Measurements from ENCODE around the gene CCL8.

The CCL8 gene
- total RNA-seq: 1.5 to 288 (median 6.1) reads per million in 17 experiments

DNA sequence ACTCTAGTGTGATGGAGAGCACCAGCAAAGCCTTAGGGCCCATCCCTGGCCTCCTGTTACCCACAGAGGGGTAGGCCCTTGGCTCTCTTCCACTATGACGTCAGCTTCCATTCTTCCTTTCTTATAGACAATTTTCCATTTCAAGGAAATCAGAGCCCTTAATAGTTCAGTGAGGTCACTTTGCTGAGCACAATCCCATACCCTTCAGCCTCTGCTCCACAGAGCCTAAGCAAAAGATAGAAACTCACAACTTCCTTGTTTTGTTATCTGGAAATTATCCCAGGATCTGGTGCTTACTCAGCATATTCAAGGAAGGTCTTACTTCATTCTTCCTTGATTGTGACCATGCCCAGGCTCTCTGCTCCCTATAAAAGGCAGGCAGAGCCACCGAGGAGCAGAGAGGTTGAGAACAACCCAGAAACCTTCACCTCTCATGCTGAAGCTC, at the start of gene CCL8:
TSS of gene CCL8 (plus strand) at position 397 of the 445 bp plus-strand sequence. CDS start 67 bp downstream, outside the sequence.
- DNase-seq: peak; percentile 29 to 62 (median 50)

DNA sequence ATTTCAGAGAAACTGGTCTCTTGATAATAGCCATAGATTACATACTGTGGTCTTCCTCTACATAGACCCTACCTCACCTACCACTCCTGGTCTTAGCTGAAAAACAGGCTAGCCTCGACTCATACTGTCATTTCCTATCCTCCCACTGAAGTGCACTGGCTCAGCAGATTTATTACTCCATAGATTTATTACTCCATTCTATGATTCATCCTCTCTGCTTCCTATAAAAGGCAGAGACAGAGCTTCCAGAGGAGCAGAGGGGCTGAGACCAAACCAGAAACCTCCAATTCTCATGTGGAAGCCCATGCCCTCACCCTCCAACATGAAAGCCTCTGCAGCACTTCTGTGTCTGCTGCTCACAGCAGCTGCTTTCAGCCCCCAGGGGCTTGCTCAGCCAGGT, 49.3 kb upstream of the CCL8 start, which contains the start of gene CCL7:
TSS of gene CCL7 (plus strand) at position 253 of the 400 bp plus-strand sequence. CDS start at position 323, 70 bp downstream.
- DNase-seq: peak; percentile 56 to 86 (median 66)

GRCh38 chr17:34275881-34276280, 43.4 kb upstream of the CCL8 start:
- peak in 3 of 4 experiments; percentile 44 to 83 (median 65) for DNase-seq

DNA sequence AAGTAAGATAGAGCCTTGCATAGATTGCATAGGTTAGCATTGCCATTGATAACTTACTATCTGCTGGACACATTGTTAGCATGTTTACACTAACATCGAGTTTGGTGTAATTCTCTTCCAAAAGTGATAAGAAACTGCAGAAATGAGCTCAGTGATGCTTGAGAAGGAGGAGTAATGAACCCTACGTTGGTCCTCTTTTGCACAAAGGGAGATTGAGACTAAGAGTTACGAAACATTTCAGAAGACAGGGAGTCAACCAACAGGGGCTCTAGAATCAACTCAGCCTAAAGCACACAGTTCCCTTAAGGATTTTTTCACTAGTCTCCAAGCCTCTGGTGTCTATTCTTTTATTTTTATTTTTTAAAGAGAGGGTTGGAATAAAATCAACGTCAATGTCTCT, 42.4 kb upstream of the CCL8 start:
- no peak for DNase-seq

GRCh38 chr17:34283571-34283970, 35.7 kb upstream of the CCL8 start:
- no peak for DNase-seq

DNA sequence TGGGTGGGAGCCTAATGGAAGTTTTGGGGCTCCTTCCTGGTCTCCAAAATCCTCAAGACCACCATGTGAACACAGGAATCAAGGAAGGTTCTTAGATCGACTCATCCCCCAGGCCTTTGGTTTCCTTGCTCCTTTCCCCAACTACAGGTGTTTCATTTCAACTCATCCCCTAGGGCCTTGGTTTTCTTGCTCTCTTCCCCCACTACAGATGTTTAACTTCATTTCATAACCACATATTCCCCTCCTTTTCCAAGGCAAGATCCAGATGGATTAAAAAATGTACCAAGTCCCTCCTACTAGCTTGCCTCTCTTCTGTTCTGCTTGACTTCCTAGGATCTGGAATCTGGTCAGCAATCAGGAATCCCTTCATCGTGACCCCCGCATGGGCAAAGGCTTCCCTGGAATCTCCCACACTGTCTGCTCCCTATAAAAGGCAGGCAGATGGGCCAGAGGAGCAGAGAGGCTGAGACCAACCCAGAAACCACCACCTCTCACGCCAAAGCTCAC, 33.9 kb upstream of the CCL8 start, which contains the start of gene CCL11:
TSS of gene CCL11 (plus strand) at position 457 of the 507 bp plus-strand sequence. CDS start 67 bp downstream, outside the sequence.
- no peak for DNase-seq

GRCh38 chr17:34287875-34288274, 31.4 kb upstream of the CCL8 start:
- DNase-seq: no peak

GRCh38 chr17:34290586-34290985, 28.6 kb upstream of the CCL8 start:
- DNase-seq: no peak

DNA sequence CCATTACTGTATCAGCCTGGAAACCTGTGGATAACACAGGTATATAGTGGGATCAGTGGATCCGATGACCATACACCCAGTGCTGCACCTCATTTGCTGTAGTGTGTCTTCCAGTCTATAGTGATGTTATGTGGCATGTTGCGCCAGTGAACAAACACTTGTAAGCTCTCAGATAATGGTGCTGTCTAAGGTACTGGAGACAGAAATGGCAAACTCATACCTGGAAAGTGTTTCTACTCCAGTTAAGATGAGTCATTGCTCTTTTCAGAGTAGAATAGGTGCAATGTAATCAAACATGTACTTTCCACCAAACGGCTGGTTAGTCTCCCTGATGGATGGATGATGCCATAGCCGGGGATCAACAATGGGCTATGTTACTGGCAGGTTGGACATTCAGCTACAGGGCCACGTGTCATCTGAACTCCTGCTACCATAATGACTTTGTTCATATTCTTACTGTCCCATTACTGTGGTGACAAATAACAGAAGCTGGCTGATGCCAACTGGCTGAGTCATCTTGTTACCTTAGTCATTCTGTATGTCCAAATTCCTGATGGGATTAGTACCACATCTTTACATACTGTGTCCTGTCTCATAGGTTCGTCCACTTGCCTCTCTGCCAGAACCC, 27.4 kb upstream of the CCL8 start:
- DNase-seq: peak in 1 of 4 experiments; percentile 33

DNA sequence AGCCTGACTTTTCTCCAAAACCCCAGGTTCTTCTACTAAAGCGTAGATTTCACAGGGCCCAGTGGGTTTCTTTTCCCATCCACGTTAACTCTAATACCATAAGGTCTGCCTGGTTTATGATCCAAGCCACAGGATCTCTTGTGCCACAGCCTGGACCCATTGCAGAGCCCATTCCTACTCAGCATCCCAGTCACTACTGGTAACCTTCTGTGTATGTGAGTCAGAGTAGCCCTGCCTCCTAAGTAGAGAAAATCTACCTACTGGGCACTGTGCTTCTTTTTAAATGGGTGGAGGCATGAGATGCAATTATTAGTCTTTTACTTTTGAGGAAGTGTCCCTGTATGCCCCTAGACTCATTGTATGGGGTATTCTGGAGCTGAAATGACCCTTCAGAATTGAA, 20.2 kb upstream of the CCL8 start:
- no peak for DNase-seq

GRCh38 chr17:34299956-34300577, 19.2 kb upstream of the CCL8 start:
- no peak for DNase-seq

DNA sequence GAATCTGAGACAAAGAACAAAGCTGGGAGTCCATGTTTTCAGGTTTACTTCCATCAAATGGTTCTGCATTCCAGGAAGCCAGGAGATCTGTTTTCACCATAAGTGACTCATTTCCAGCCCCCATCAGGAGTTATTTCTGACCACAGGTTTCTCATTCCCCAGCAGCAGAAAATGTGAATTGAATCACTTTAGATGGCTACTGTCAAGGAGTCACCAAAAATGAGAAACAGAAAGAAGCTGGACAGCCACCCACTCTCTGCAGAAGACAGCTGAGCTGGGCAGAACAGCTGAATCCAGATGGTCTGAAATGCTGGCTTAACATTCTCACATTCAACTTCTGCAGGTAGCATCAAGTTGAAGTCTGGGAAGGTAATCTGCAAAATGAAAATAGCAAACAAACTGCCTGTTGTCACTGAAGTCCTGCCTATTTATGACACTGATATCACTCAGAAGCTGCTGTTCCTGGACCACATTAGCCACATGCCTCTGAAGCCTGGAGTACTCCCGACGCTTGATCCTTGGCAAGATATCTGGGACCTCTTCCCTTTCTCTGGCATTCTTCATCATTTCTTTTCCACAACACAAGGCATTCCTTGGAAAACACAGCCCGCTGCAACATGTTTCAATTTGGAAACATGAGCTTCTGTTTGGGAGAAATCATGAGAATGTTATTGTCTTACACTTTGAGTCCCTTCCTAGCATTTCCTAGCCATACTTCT, 18.4 kb upstream of the CCL8 start:
- peak; percentile 26 to 70 (median 52) for DNase-seq

- DNase-seq: no peak
Observed at GRCh38 chr17:34301986-34302385, 17.2 kb upstream of the CCL8 start.

- peak; percentile 42 to 71 (median 59) for DNase-seq
Observed at GRCh38 chr17:34302636-34303035, 16.6 kb upstream of the CCL8 start.

GRCh38 chr17:34303606-34304005, 15.6 kb upstream of the CCL8 start:
- DNase-seq: no peak

GRCh38 chr17:34305061-34305460, 14.2 kb upstream of the CCL8 start:
- no peak for DNase-seq

DNA sequence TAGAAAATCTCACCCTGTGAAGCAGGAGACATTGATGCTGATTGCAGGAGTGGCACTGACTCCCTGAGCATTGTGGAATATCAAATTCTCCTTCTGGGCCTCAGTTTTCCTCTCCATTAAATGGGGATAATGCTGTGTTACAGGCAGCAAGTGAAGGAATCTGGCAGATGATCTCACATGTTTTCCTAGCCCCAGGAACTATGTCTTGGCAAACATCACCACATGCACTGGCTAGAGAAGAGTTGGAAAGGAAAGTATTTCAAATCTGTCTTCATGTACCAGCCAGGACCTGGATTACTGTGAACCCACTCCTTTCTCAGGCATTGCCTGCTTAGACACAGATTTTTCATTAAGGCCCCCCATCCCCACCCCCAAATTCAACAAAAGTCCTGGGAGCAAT, 13.6 kb upstream of the CCL8 start:
- DNase-seq: no peak

DNA sequence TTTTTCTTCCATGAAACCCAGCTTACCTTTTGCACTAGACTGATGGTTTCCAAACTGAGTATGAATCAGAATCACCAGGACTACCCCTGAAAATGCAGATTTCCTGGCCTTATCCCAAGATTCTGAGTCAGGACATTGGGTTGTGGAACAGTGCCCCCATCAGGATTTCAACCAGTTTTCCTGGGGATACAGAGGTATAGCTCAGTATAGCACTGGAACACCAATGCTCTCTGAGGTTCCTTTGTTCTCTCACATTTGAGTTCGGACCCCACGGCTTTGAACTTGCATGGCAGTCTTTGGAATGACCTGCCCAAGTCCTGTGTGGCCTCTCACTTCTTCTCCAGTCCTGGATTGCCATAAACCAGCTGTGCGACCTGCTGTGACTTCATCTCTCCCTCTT, 12.8 kb upstream of the CCL8 start:
- DNase-seq: peak; percentile 26 to 63 (median 50)

DNA sequence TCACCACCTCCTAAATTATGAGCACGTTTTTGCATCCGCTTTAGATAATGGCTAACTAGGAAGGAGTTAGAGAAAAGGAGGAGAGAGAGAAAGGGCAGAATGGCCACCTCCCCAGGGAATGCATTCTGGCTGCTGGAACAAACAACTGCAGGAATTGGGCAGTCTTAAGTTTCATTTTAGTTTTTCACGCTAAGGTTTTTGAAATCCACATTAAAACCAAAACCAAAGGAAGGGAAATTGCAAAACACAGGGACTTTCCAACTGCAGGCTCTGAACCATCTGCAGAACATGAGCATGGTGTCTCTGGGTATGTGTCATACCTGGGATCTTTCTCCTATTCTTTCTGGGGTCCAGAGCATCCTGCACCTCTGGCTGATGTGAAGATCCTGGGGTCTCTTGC, 12.1 kb upstream of the CCL8 start:
- DNase-seq: peak; percentile 52 to 78 (median 72)

DNA sequence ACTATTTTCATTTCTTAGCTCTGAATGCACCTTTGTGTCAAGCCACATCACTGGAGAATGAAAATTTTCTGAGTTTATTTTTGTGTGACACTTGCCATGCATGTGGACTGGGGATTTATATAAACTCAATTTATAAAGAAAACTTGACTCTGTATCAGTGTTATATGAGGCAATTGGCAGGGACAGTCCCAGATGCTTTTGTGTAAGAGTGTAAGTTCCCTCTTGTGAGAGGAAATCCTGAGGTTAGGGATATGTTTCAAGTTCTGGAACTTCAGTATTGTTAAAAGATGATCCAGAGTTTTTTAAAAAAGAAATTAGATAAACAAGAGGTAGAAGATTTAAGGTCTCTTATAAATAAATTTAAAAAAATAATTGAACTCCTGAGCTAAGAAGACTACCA, 10.9 kb upstream of the CCL8 start:
- peak; percentile 27 to 81 (median 62) for DNase-seq

GRCh38 chr17:34311291-34311690, 7.9 kb upstream of the CCL8 start:
- DNase-seq: no peak

- no peak for DNase-seq
Observed at GRCh38 chr17:34312080-34312479, 7.2 kb upstream of the CCL8 start.

DNA sequence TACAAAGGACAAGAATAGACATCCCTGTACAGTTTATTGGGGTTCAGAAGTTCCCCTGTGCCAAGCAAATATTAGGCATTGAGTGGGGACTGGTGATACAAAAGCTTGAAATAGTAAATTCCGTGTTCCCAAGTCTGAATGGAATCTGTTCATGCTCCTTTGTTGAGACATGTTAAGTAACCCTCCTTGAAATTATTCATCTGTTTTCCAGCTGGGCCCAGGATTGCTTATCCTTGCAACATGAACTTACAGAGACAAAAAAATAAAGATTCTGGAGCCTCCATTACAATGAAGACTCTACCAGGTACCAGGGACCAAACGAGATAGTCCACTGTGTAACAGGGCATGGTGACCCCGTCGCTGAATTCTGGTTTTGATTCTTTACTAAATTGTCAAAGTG, 6.1 kb upstream of the CCL8 start:
- DNase-seq: no peak

Measured in suppressor macrophage (primary cell).